22Rv1 (cell line): ENCODE data around the gene TRIM28.
"Not testable (repeated sequence)": the region's sequence is repeated elsewhere in the genome, so short reads cannot be mapped to it uniquely, and the experiment has no call there.

Experiments
- H3K27ac ChIP-seq: fragments of 450-650 bp; 2 replicates; pipeline ENCODE4 v1.5.1; 2017
- CTCF ChIP-seq: fragments of 450-650 bp; IDR thresholded peaks from 2 replicates; pipeline ENCODE4 v1.5.1; 2017; ENCODE audit warnings: mild to moderate bottlenecking
- ZFX ChIP-seq: fragments of 450-650 bp; IDR thresholded peaks from 2 replicates; pipeline ENCODE4 v1.6.1; 2017; ENCODE audit warnings: antibody characterized with exemption, borderline replicate concordance

Gene TRIM28

DNA sequence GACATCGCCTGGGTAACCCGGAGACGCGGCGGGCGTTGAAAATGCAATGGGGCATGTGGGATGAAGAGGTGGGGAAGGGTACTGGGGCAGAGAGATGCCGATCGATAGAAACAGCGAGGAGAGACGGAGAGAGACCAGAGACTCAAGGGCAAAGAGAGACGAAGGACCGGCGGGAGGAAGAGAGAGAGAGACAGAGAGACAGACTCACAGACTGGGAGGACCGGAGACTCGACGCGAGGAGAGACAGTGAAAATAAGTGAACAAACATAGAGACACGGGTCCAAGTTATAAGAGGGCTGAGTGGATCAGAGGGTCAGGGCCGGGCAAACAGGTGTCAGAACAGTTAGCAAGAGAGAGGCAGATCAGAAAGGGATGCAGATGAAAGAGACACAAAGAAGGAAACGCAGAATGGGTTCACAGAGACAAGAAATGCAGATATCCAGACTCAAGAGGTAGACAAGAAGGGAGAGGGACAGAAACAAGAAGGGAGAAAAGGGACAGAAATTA is 29.8 kb downstream of the TRIM28 start:
- peak overlapping the region; percentile 97 for H3K27ac ChIP-seq
- TF ChIP-seq ZFX (no peak), CTCF (no peak)

GRCh38 chr19:58575183-58576041 is 31.5 kb downstream of the TRIM28 start:
- TF ChIP-seq ZFX (no peak), CTCF (no peak)
- H3K27ac ChIP-seq = peak overlapping the region; percentile 97

- not testable (repeated sequence) for H3K27ac ChIP-seq
Measured at GRCh38 chr19:58577581-58577980, 33.7 kb downstream of the TRIM28 start.

GRCh38 chr19:58578012-58578925 is 34.4 kb downstream of the TRIM28 start:
- no peak overlapping the region for H3K27ac ChIP-seq
- TF ChIP-seq ZFX = no peak
- TF ChIP-seq CTCF = no peak

GRCh38 chr19:58579473-58580142 is 35.7 kb downstream of the TRIM28 start:
- TF ChIP-seq CTCF (no peak), ZFX (no peak)
- no peak overlapping the region for H3K27ac ChIP-seq

DNA sequence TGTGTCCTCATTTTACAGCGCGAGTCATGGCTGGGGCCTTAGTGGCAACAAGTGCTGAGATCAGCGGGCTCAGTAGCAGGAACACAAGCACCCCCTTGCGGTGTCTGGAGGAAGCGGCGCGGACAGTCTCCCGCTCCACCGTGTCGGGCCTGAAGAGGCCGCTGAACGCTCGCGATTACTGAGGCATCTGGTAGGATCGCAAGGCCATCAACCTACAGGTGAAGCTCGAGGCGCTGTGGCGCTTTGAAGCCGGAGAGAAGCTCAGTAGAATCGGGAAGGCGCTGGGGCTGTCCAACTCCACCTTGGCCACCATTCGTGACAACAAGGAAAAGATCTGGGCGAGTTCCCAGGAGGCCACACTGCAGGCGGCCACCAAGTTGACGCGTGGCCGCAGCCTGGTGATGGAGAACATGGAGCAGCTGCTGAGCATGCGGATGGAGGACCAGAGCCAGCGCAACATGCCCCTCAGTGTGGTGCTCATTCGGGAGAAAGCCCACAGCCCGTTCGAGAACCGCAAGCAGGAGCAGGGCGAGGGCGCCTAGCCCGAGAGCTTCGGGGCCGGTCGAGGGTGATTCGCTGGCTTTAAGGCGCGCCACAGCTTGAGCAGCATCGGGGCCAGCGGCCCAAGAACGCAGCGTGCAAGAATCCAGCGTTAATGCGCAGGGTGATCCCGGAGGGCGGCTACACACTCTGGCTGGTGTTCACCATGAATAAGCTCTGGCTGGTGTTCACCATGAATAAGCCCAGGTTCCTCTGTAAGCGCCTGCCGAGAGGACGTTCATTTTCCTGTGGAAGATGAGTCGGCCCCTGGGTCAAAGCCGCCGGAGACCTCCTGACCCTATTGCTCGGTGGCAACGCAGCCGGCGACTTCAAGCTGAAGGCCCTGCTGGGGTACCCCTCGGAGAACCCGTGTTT is 37.6 kb downstream of the TRIM28 start:
- H3K27ac ChIP-seq = no peak overlapping the region
- TF ChIP-seq CTCF (peak; percentile 15; the same call in 1 of the 2 replicates), ZFX (no peak)
